K562 (cell line): ENCODE results near the gene SIGLEC9. TPM values are rescaled to one million over a fixed set of nuclear protein-coding genes. Genes with fewer than 3 reads are reported as not detected.

ENCODE experiments used
- ATAC-seq: fragments of 200-7000 bp; cut with Tn5 transposase; 3 replicates; pipeline ENCODE4 v1.9.1; 2020; ENCODE audit warnings: moderate library complexity
- BruUV-seq: library from RNA; stranded (reverse); fragments of 400-500 nt; replicated peaks from 2 replicates; lab custom pipeline; 2021; lab: Mats Ljungman, UMichigan
- CTCF ChIA-PET: fragments of 300-600 bp; formaldehyde crosslinking; extraction: SDS; loops from one replicate; lab custom pipeline; 2021; ENCODE audit warnings: low intra/inter-chr PET ratio; lab: Yijun Ruan, JAX
- POLR2A ChIA-PET: fragments of 300-600, 350-650 bp; sonication (Branson Sonifier 250); formaldehyde crosslinking; extraction: SDS; loops from one replicate; lab custom pipeline; 2021; ENCODE audit warnings: antibody characterized with exemption, inconsistent platforms; lab: Yijun Ruan, JAX
- DNase-seq, 4 experiments: peaks; one replicate each; pipeline versions ENCODE4 v3.0.0 to v3.0.0-alpha.2; 2011 to 2018; ENCODE audit warnings: low spot score in 3 of 4, mixed read lengths in 3 of 4; ENCODE audit errors: extremely low read depth in 1 of 4
- FAIRE-seq: peaks from 2 replicates; lab custom pipeline; 2011; peaks lifted over from hg19 to GRCh38; lab: Jason Lieb, UNC
- H2AFZ ChIP-seq: 2 replicates; pipeline ENCODE4 v1.6.0; 2011; ENCODE audit warnings: low read depth, low read length, control low read depth, inconsistent platforms
- H3K27ac ChIP-seq: fragments of 200-600 bp; 3 replicates; pipeline ENCODE4 v1.8.0; 2011; ENCODE audit warnings: low read depth, mild to moderate bottlenecking, control low read depth, inconsistent platforms, low read length, moderate library complexity, mixed read lengths; ENCODE audit errors: extremely low read depth
- H3K27me3 ChIP-seq, 2 experiments: fragments of 300-600 bp in 1 of 2; 2 replicates in 1 of 2; 3 replicates in 1 of 2; pipeline versions ENCODE4 v1.6.0 to v1.8.0; 2011; ENCODE audit warnings: inconsistent platforms in 2 of 2, low read length in 2 of 2, mild to moderate bottlenecking in 1 of 2, mixed read lengths in 1 of 2, moderate library complexity in 1 of 2; ENCODE audit not compliant: control insufficient read depth in 2 of 2, insufficient read depth in 2 of 2
- H3K36me3 ChIP-seq: fragments of 300-600 bp; 3 replicates; pipeline ENCODE4 v1.8.0; 2011; ENCODE audit warnings: mild to moderate bottlenecking, low read length, inconsistent platforms; ENCODE audit not compliant: control insufficient read depth, insufficient read depth
- H3K4me1 ChIP-seq, 2 experiments: fragments of 200-600 bp in 1 of 2; replicated peaks in 1 of 2; 2 replicates in 1 of 2; 3 replicates in 1 of 2; pipeline versions ENCODE4 v1.5.1 to v1.8.0; 2011; ENCODE audit warnings: inconsistent platforms in 2 of 2, low read length in 2 of 2, mild to moderate bottlenecking in 1 of 2, mixed read lengths in 1 of 2, moderate library complexity in 1 of 2; ENCODE audit not compliant: control insufficient read depth in 2 of 2, insufficient read depth in 2 of 2
- H3K4me2 ChIP-seq: 2 replicates; pipeline ENCODE4 v1.6.1; 2011; ENCODE audit warnings: low read length, control low read depth, inconsistent platforms, mixed read lengths; ENCODE audit not compliant: insufficient read depth
- H3K4me3 ChIP-seq: fragments of 200-600 bp; sonication (generic), shearing (Covaris generic); 2 replicates; pipeline ENCODE4 v1.5.1; 2016; ENCODE audit warnings: control low read depth, inconsistent platforms
- H3K79me2 ChIP-seq: fragments of 200-600 bp; 3 replicates; pipeline ENCODE4 v1.8.0; 2011; ENCODE audit warnings: low read length, inconsistent platforms; ENCODE audit not compliant: control insufficient read depth, insufficient read depth
- H3K9ac ChIP-seq, 2 experiments: 2 replicates each; pipeline versions ENCODE4 v1.6.0 to v1.6.1; 2011; ENCODE audit warnings: low read depth in 2 of 2, low read length in 2 of 2, control low read depth in 1 of 2, inconsistent platforms in 1 of 2, mild to moderate bottlenecking in 1 of 2, mixed read lengths in 1 of 2; ENCODE audit not compliant: insufficient read depth in 1 of 2
- H3K9me1 ChIP-seq: one replicate; pipeline ENCODE4 v1.6.0; 2011; ENCODE audit warnings: inconsistent platforms, mild to moderate bottlenecking, low read length, moderate library complexity; ENCODE audit not compliant: control insufficient read depth, insufficient read depth
- H3K9me3 ChIP-seq: replicated peaks from 2 replicates; pipeline ENCODE4 v1.5.1; 2011; ENCODE audit warnings: low read depth, low read length, inconsistent platforms; ENCODE audit not compliant: control insufficient read depth, insufficient read depth
- H4K20me1 ChIP-seq: replicated peaks from 2 replicates; pipeline ENCODE4 v1.6.1; 2011; ENCODE audit warnings: low read length, inconsistent platforms, mixed read lengths; ENCODE audit not compliant: control insufficient read depth, insufficient read depth
- BDP1 ChIP-seq: IDR thresholded peaks from 3 replicates; pipeline ENCODE4 v1.6.1; 2011; ENCODE audit not compliant: insufficient read length, insufficient read depth
- CREB3L1 ChIP-seq: fragments of 450-650 bp; IDR thresholded peaks from 2 replicates; pipeline ENCODE4 v1.6.1; 2014; ENCODE audit warnings: low read depth, mild to moderate bottlenecking, moderate library complexity, borderline replicate concordance
- CXXC5 ChIP-seq: fragments of 250-450 bp; sonication (Bioruptor Pico); IDR thresholded peaks from 2 replicates; pipeline ENCODE4 v1.8.0; 2022; ENCODE audit warnings: inconsistent platforms, mild to moderate bottlenecking, moderate library complexity
- HCFC1 ChIP-seq: IDR thresholded peaks from 2 replicates; pipeline ENCODE4 v1.6.1; 2012; ENCODE audit warnings: low read depth, low read length, improper control_type of control experiment
- HDAC2 ChIP-seq: fragments of 450-650 bp; IDR thresholded peaks from 2 replicates; pipeline ENCODE4 v1.6.1; 2016; ENCODE audit warnings: mild to moderate bottlenecking
- POU5F1 ChIP-seq: fragments of 150-350 bp; IDR thresholded peaks from 2 replicates; pipeline ENCODE4 v1.6.1; 2014; ENCODE audit warnings: borderline replicate concordance, low read length, low read depth, mild to moderate bottlenecking; ENCODE audit not compliant: partially characterized antibody
- PRDM10 ChIP-seq: fragments of 450-650 bp; IDR thresholded peaks from 2 replicates; pipeline ENCODE4 v1.6.1; 2018; ENCODE audit not compliant: partially characterized antibody
- SRSF9 ChIP-seq: fragments of 200-400 bp; formaldehyde crosslinking; IDR thresholded peaks from 2 replicates; pipeline ENCODE4 v1.6.1; 2017; ENCODE audit warnings: low read depth, low read length, borderline replicate concordance
- TAF7 ChIP-seq: fragments of 450-650 bp; IDR thresholded peaks from 2 replicates; pipeline ENCODE4 v1.6.1; 2016; ENCODE audit warnings: missing genetic modification characterization, missing compliant biosample characterization
- ZFPM2 ChIP-seq: fragments of 250-450 bp; sonication (Bioruptor Pico); IDR thresholded peaks from 2 replicates; pipeline ENCODE4 v1.5.1; 2022; ENCODE audit warnings: mild to moderate bottlenecking
- ZNF436 ChIP-seq: fragments of 250-450, 450-650 bp; sonication (Bioruptor Pico); formaldehyde crosslinking; IDR thresholded peaks from 2 replicates; pipeline ENCODE4 v1.7.0; 2020; ENCODE audit warnings: mild to moderate bottlenecking
- WGBS: fragments of 100-300 bp; shearing (Covaris generic); methylation state at CpG from one replicate; pipeline ENCODE4 v1.1.6; 2016; ENCODE audit warnings: low coverage, mixed read lengths; ENCODE audit not compliant: insufficient coverage; ENCODE audit errors: missing lambda C conversion rate; 5-methylcytosine and 5-hydroxymethylcytosine counted together
- in situ Hi-C: fragments of 300-500 bp; cut with MboI; formaldehyde crosslinking; loops from 4 replicates; pipeline ENCODE4 v1.15.0; 2018; ENCODE audit warnings: inconsistent platforms, mixed read lengths
- intact Hi-C: fragments of 100-400 bp; cut with micrococcal nuclease; formaldehyde crosslinking; loops from 2 replicates; pipeline ENCODE4 v1.14.2; 2022
- polyA plus RNA-seq, 8 experiments: library from polyadenylated mRNA; depleted of rRNA in 4 of 8; stranded (reverse) in 5 of 8; unstranded in 3 of 8; fragments of >200 nt; fragmentation: Nextera tagmentation in 2 of 8; fragmentation: Illumina TruSeq in 1 of 8; extraction: Ambion mirVana in 2 of 8; extraction: Trizol in 1 of 8; gene quantifications; 2 replicates each; pipeline versions ENCODE4 v1.2.1 to v1.2.3, GENCODE V29; 2011 to 2014; ENCODE audit warnings: inconsistent platforms in 1 of 8, missing spikeins in 1 of 8
- total RNA-seq, 7 experiments: library from RNA; depleted of rRNA in 6 of 7; stranded (reverse); fragments of >200 nt in 6 of 7; fragmentation: Illumina TruSeq in 2 of 7; extraction: Trizol in 2 of 7; gene quantifications; 2 replicates each; pipeline versions ENCODE4 v1.2.1 to v1.2.3, GENCODE V29; 2011 to 2021; ENCODE audit warnings: low replicate concordance in 1 of 7

The SIGLEC9 gene
- total and polyA plus RNA-seq, 9 of the 15 experiments (the other 6 are each of a cell fraction or from before 2014, with no cell fraction given): 0.09 to 0.34 (median 0.22) TPM; not detected in 4

- Histone ChIP-seq H3K4me2 (no peak overlapping the region), H3K4me1 (peaks cover 2 to 4% of the 10 kb centered on the region in 2 experiments; a peak in 3 of 5 replicates), H3K27me3 (peaks cover 4 to 41% of the 10 kb centered on the region in 2 experiments; a peak in 4 of 5 replicates), H3K9me3 (no peaks in the 10 kb centered on the region), H3K4me3 (no peak overlapping the region), H3K27ac (no peak overlapping the region), H2AFZ (no peak overlapping the region), H3K36me3 (no peaks in the 10 kb centered on the region), H4K20me1 (no peaks in the 10 kb centered on the region; the same call in 1 of the 2 replicates), H3K9ac (no peak overlapping the region), H3K9me1 (no peaks in the 10 kb centered on the region), H3K79me2 (no peaks in the 10 kb centered on the region)
- POLR2A ChIA-PET: interaction anchor here (0.7 kb wide), 1 partner anchor 27 kb away, joined by 4 read pairs; no protein-coding TSS in a partner anchor
- DNase-seq (no peak), FAIRE-seq (no peak), ATAC-seq (no peak)
- in situ Hi-C loops (no loop called here), intact Hi-C loops (no loop called here)
- BruUV-seq: no TSS peak
- CTCF ChIA-PET: no interaction called here
- 0% methylated on average over 4 of the region's 7 CpGs for WGBS
- TF ChIP-seq HCFC1 (no peak), CXXC5 (CRISPR knock-in tag) (no peak), ZNF436 (CRISPR knock-in tag) (no peak), POU5F1 (no peak), HDAC2 (no peak), ZFPM2 (CRISPR knock-in tag) (no peak), SRSF9 (no peak), CREB3L1 (no peak), TAF7 (tag) (no peak), PRDM10 (no peak), BDP1 (no peak)
These were observed 22.0 kb downstream of the SIGLEC9 start for GRCh38 chr19:51146751-51147150.
